BJ (cell line): ENCODE results near the gene LMTK2. TPM values are rescaled to one million over a fixed set of nuclear protein-coding genes. Genes with fewer than 3 reads are reported as not detected.

Source experiments
- CTCF ChIA-PET: fragments of 350-600 bp; formaldehyde crosslinking; extraction: SDS; loops from one replicate; lab custom pipeline; 2021; ENCODE audit warnings: antibody characterized with exemption, inconsistent platforms; lab: Yijun Ruan, JAX
- POLR2A ChIA-PET: fragments of 300-600 bp; sonication (Branson Sonifier 250); formaldehyde crosslinking; extraction: SDS; loops from one replicate; lab custom pipeline; 2021; ENCODE audit warnings: antibody characterized with exemption; lab: Charles Lee
- DNase-seq: peaks from one replicate; pipeline ENCODE4 v3.0.0-alpha.2; 2011; ENCODE audit warnings: low read depth
- H3K27me3 ChIP-seq: 2 replicates; pipeline ENCODE4 v1.6.0; 2011; ENCODE audit warnings: low read length; ENCODE audit not compliant: control insufficient read depth, insufficient read depth
- H3K36me3 ChIP-seq: 2 replicates; pipeline ENCODE4 v1.5.1; 2011; ENCODE audit warnings: low read length; ENCODE audit not compliant: control insufficient read depth, insufficient read depth
- H3K4me3 ChIP-seq: 2 replicates; pipeline ENCODE4 v1.5.1; 2011; ENCODE audit warnings: low read depth, mild to moderate bottlenecking, control low read depth, low read length
- polyA plus RNA-seq: library from polyadenylated mRNA; depleted of rRNA; stranded (reverse); fragments of >200 nt; gene quantifications from 2 replicates; pipeline ENCODE4 v1.2.3, GENCODE V29; 2011
- TF ChIP-seq, protein P1 (sequence below): IDR thresholded peaks from 2 replicates; pipeline ENCODE4 v1.5.1; 2011; ENCODE audit warnings: low read depth, mild to moderate bottlenecking, control low read depth, inconsistent platforms, low read length, moderate library complexity; ENCODE audit not compliant: insufficient read depth

The LMTK2 gene
- polyA plus RNA-seq, 1 experiment = 3.8 TPM

DNA sequence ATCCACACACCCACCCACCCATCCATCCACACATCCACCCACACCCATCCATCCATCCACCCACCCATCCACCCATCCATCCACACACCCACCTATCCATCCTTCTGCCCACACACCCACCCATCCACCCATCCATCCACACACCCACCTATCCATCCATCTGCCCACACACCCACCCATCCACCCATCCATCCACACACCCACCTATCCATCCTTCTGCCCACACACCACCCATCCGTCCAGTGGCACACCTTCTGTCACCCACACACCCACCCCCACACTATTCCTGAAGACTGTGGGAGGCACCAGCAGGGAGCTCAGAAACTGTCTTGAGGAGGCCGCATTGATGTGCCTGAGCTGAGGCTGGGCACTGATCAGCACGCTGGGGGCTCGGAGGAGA is 136.3 kb downstream of the LMTK2 start:
- ChIA-PET CTCF (no interaction called here), POLR2A (no interaction called here)
- H3K36me3 ChIP-seq = peaks cover 9% of the 10 kb centered on the region
- no peak overlapping the region for H3K4me3 ChIP-seq
- DNase-seq = no peak
- H3K27me3 ChIP-seq = no peaks in the 10 kb centered on the region
- TF ChIP-seq, protein P1, sequence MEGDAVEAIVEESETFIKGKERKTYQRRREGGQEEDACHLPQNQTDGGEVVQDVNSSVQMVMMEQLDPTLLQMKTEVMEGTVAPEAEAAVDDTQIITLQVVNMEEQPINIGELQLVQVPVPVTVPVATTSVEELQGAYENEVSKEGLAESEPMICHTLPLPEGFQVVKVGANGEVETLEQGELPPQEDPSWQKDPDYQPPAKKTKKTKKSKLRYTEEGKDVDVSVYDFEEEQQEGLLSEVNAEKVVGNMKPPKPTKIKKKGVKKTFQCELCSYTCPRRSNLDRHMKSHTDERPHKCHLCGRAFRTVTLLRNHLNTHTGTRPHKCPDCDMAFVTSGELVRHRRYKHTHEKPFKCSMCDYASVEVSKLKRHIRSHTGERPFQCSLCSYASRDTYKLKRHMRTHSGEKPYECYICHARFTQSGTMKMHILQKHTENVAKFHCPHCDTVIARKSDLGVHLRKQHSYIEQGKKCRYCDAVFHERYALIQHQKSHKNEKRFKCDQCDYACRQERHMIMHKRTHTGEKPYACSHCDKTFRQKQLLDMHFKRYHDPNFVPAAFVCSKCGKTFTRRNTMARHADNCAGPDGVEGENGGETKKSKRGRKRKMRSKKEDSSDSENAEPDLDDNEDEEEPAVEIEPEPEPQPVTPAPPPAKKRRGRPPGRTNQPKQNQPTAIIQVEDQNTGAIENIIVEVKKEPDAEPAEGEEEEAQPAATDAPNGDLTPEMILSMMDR = no peak

- Histone ChIP-seq H3K4me3 (no peak overlapping the region), H3K27me3 (no peaks in the 10 kb centered on the region), H3K36me3 (peaks cover 8% of the 10 kb centered on the region)
- ChIA-PET CTCF (no interaction called here), POLR2A (no interaction called here)
- TF ChIP-seq, protein P1 = no peak
- DNase-seq = no peak
Measured at GRCh38 chr7:98244871-98245270, 138.2 kb downstream of the LMTK2 start.

- no peak for DNase-seq
- H3K27me3 ChIP-seq = no peaks in the 10 kb centered on the region
- TF ChIP-seq, protein P1 = no peak
- H3K4me3 ChIP-seq = no peak overlapping the region
- POLR2A ChIA-PET = no interaction called here
- H3K36me3 ChIP-seq = peaks cover 3% of the 10 kb centered on the region
- CTCF ChIA-PET = no interaction called here
Measured at GRCh38 chr7:98248156-98248555, 141.5 kb downstream of the LMTK2 start.

DNA sequence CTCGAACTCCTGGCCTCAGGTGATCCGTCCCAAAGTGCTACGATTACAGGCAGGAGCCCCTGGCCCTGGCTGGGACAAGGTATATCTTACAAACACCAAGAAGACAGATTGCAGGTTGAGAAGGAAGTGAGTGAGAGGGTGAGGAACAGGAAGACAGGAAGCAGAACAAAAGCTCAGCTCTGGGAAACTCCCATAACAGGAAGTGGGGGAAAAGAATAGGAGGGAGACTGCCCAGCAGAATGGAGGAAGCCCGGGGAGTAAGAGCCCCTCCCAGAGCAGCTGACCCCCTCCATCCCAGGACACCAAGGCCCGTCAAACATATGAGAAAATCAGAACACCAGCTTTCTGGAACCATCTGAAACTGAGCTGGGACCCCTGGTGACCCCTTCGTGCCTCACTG is 142.4 kb downstream of the LMTK2 start:
- Histone ChIP-seq H3K4me3 (no peak overlapping the region), H3K27me3 (no peaks in the 10 kb centered on the region), H3K36me3 (peaks cover 3% of the 10 kb centered on the region)
- ChIA-PET POLR2A (no interaction called here), CTCF (no interaction called here)
- TF ChIP-seq, protein P1 = no peak
- no peak for DNase-seq

DNA sequence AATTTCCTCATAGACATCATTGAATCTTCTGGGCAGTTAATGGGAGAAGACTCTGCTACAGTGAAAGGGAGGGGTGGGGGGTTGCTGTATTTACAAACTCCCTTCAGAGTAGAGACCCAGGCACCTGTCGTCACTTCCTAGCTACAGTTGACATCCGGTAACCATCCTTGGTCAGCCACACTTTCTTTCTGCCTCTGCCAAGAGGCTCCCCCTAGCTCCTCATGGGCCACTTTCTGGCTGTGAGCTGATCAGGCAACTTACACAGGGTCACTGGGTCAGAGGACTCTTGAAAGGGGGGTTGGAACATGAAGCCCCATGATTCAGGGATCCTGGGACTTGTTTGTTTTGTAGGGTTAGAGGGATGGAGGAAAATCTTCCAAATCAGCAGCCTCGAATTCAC is 144.1 kb downstream of the LMTK2 start:
- POLR2A ChIA-PET = no interaction called here
- H3K4me3 ChIP-seq = no peak overlapping the region
- H3K27me3 ChIP-seq = no peaks in the 10 kb centered on the region
- peaks cover under 1% of the 10 kb centered on the region; the same call in 1 of the 2 replicates for H3K36me3 ChIP-seq
- CTCF ChIA-PET = interaction anchor here (0.6 to 1.3 kb wide), 3 partner anchors 151 to 1376 kb away, joined by 3 to 4 read pairs (median 4); no protein-coding TSS in a partner anchor
- no peak for DNase-seq
- TF ChIP-seq, protein P1 = no peak
